Measurements from ENCODE around the gene PLA2G2E.
"Not testable (repeated sequence)": the region's sequence is repeated elsewhere in the genome, so short reads cannot be mapped to it uniquely, and the experiment has no call there.

PLA2G2E gene

DNA sequence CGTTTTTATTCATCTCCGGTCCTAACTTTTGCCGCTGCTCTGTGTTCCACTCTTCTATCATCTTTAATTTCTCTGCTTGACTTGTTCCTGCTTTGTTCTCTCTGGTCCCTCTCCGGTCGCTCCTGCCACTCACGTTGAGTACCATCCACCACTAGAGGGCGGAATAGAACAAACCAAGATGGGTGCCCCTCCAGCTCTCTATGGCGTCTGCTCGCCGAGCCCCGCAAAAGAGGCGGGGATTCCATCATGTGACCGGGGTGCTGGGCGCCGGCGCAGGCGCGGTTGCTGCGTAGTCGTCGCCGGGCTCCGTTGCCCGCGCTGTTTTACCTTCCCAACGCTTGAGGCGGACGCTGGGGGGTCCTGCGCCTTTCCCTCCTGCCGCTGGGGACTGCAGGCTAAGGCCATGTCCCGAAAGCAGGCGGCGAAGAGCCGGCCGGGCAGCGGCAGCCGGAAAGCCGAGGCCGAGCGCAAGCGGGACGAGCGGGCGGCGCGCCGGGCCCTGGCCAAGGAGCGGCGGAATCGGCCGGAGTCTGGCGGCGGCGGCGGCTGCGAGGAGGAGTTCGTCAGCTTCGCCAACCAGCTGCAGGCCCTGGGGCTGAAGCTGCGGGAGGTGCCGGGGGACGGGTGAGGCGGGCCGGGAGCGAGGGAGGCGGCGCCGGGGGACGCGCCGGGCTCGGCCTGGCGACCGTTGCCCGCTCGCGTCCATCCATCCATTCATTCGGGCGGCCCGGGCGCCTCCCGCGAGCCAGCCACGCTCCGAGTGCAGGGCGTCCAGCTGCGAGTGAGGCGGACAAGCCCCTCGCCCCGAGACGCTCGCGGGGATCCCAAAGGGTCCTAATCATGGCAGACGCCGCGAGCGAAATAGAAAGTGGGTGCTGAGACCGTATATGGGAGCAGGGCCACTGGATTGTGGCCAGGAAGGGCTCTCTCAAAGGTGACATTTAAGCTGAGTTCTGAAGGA lies 41.0 kb downstream of the PLA2G2E start, which contains the start of gene OTUD3:
Gene OTUD3 (plus strand): TSS at position 285 of the 961 bp plus-strand sequence. CDS start 119 bp downstream, at position 404.
- H2BK120ac ChIP-seq (ENCODE audit: insufficient read depth, low read length, poor library complexity): peak within 1 kb of the TSS; percentile 75
- H3K79me1 ChIP-seq (ENCODE audit: low read length): peaks cover 7% of the 10 kb centered on the region
- H3K79me2 ChIP-seq (ENCODE audit: control insufficient read depth, insufficient read depth, low read length, poor library complexity): peaks cover 10% of the 10 kb centered on the region
- no peak within 1 kb of the TSS for H3K23ac ChIP-seq (ENCODE audit: low read length)
- WGBS (ENCODE audit: extremely low coverage, insufficient coverage, insufficient read length): no CpG with 5 or more reads among the region's 97 CpGs
- DNase-seq: peak; percentile 96 to 100
- peak within 1 kb of the TSS; percentile 5 for H2BK12ac ChIP-seq (ENCODE audit: low read length)
- peak within 1 kb of the TSS; percentile 93 for H3K9ac ChIP-seq (ENCODE audit: low read length)
- H3K4me3 ChIP-seq (ENCODE audit: low read depth, low read length): peak within 1 kb of the TSS; percentile 90
- peak within 1 kb of the TSS; percentile 68 for H4K12ac ChIP-seq (ENCODE audit: low read depth, low read length)
- peak within 1 kb of the TSS; percentile 65 for H2AFZ ChIP-seq (ENCODE audit: insufficient read depth, low read length, poor library complexity)
- peak within 1 kb of the TSS; percentile 55 for H2AK5ac ChIP-seq (ENCODE audit: low read length)
- peak within 1 kb of the TSS; percentile 71 for H3K4me2 ChIP-seq (ENCODE audit: low read length)
- H3K27me3 ChIP-seq (ENCODE audit: insufficient read depth, low read length): no peaks in the 10 kb centered on the region
- peak within 1 kb of the TSS; percentile 88 for H3K27ac ChIP-seq (ENCODE audit: low read depth, low read length)
- H4K8ac ChIP-seq (ENCODE audit: low read depth, low read length): peak within 1 kb of the TSS; percentile 85
- H3K4me1 ChIP-seq (ENCODE audit: control insufficient read depth in 1 of 2, insufficient read depth in 2 of 2, low read length in 2 of 2): peaks cover 3 to 14% of the 10 kb centered on the region in 2 experiments
- H2BK5ac ChIP-seq (ENCODE audit: low read depth, low read length, poor library complexity): peak within 1 kb of the TSS; percentile 79
- H4K91ac ChIP-seq (ENCODE audit: low read depth, low read length): peak within 1 kb of the TSS; percentile 62
- H3K4ac ChIP-seq (ENCODE audit: low read depth, low read length): peak within 1 kb of the TSS; percentile 68
- H3K9me3 ChIP-seq (ENCODE audit: insufficient read depth, low read depth, low read length): no peaks in the 10 kb centered on the region
- H3K18ac ChIP-seq (ENCODE audit: low read length): peak within 1 kb of the TSS; percentile 86
- peaks cover 0 to 2% of the 10 kb centered on the region in 2 experiments for H3K36me3 ChIP-seq (ENCODE audit: control insufficient read depth in 1 of 2, insufficient read depth in 2 of 2, low read length in 2 of 2)
- peak within 1 kb of the TSS; percentile 72 for H3K14ac ChIP-seq (ENCODE audit: low read length)

DNA sequence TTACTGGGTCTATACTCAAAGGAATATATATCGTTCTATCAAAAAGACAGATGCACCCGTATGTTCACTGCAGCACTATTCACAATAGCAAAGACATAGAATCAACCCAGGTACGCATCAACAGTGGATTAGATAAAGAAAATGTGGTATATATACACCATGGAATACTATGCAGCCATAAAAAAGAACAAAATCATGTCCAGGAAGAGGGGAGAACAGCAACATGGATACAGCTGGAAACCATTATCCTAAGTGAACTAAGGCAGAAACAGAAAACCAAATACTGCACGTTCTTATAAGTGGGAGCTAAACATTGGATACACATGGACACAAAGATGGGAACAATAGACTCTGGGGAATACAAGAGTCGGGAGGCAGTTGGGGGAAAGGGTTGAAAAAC lies 42.6 kb downstream of the PLA2G2E start:
- H3K79me1 ChIP-seq (ENCODE audit: low read length); H3K36me3 ChIP-seq (ENCODE audit: control insufficient read depth in 1 of 2, insufficient read depth in 2 of 2, low read length in 2 of 2); H3K14ac ChIP-seq (ENCODE audit: low read length); H3K9me3 ChIP-seq (ENCODE audit: insufficient read depth, low read depth, low read length); H3K4me3 ChIP-seq (ENCODE audit: low read depth, low read length); H2BK120ac ChIP-seq (ENCODE audit: insufficient read depth, low read length, poor library complexity); H4K12ac ChIP-seq (ENCODE audit: low read depth, low read length); H3K4me2 ChIP-seq (ENCODE audit: low read length); H2AFZ ChIP-seq (ENCODE audit: insufficient read depth, low read length, poor library complexity); H3K27me3 ChIP-seq (ENCODE audit: insufficient read depth, low read length); H3K18ac ChIP-seq (ENCODE audit: low read length); H4K8ac ChIP-seq (ENCODE audit: low read depth, low read length); H4K91ac ChIP-seq (ENCODE audit: low read depth, low read length); H3K9ac ChIP-seq (ENCODE audit: low read length); H3K4ac ChIP-seq (ENCODE audit: low read depth, low read length); H2AK5ac ChIP-seq (ENCODE audit: low read length); H3K23ac ChIP-seq (ENCODE audit: low read length); H2BK12ac ChIP-seq (ENCODE audit: low read length); H2BK5ac ChIP-seq (ENCODE audit: low read depth, low read length, poor library complexity); H3K27ac ChIP-seq (ENCODE audit: low read depth, low read length): not testable (repeated sequence)
- H3K79me2 ChIP-seq (ENCODE audit: control insufficient read depth, insufficient read depth, low read length, poor library complexity): peaks cover 10% of the 10 kb centered on the region
- WGBS (ENCODE audit: extremely low coverage, insufficient coverage, insufficient read length): no CpG with 5 or more reads among the region's 5 CpGs
- H3K4me1 ChIP-seq (ENCODE audit: control insufficient read depth in 1 of 2, insufficient read depth in 2 of 2, low read length in 2 of 2): peaks cover 3 to 14% of the 10 kb centered on the region in 2 experiments
- DNase-seq: peak in 1 of 2 donors; percentile 6

GRCh38 chr1:19879661-19880060 lies 43.8 kb downstream of the PLA2G2E start:
- H2BK120ac ChIP-seq (ENCODE audit: insufficient read depth, low read length, poor library complexity): no peak overlapping the region
- peaks cover 7% of the 10 kb centered on the region for H3K79me1 ChIP-seq (ENCODE audit: low read length)
- no CpG with 5 or more reads among the region's 4 CpGs for WGBS (ENCODE audit: extremely low coverage, insufficient coverage, insufficient read length)
- H3K4me1 ChIP-seq (ENCODE audit: control insufficient read depth in 1 of 2, insufficient read depth in 2 of 2, low read length in 2 of 2): peaks cover 3 to 11% of the 10 kb centered on the region in 2 experiments
- H4K91ac ChIP-seq (ENCODE audit: low read depth, low read length): no peak overlapping the region
- no peak overlapping the region for H4K12ac ChIP-seq (ENCODE audit: low read depth, low read length)
- no peak overlapping the region for H3K4me3 ChIP-seq (ENCODE audit: low read depth, low read length)
- H3K9me3 ChIP-seq (ENCODE audit: insufficient read depth, low read depth, low read length): no peaks in the 10 kb centered on the region
- H2BK5ac ChIP-seq (ENCODE audit: low read depth, low read length, poor library complexity): no peak overlapping the region
- H2AFZ ChIP-seq (ENCODE audit: insufficient read depth, low read length, poor library complexity): no peak overlapping the region
- H4K8ac ChIP-seq (ENCODE audit: low read depth, low read length): no peak overlapping the region
- H3K36me3 ChIP-seq (ENCODE audit: control insufficient read depth in 1 of 2, insufficient read depth in 2 of 2, low read length in 2 of 2): no peaks in the 10 kb centered on the region
- H3K23ac ChIP-seq (ENCODE audit: low read length): no peak overlapping the region
- H3K9ac ChIP-seq (ENCODE audit: low read length): no peak overlapping the region
- no peaks in the 10 kb centered on the region for H3K27me3 ChIP-seq (ENCODE audit: insufficient read depth, low read length)
- no peak overlapping the region for H3K27ac ChIP-seq (ENCODE audit: low read depth, low read length)
- no peak overlapping the region for H3K4ac ChIP-seq (ENCODE audit: low read depth, low read length)
- H2BK12ac ChIP-seq (ENCODE audit: low read length): no peak overlapping the region
- H3K14ac ChIP-seq (ENCODE audit: low read length): no peak overlapping the region
- H3K18ac ChIP-seq (ENCODE audit: low read length): no peak overlapping the region
- peak in 1 of 2 donors; percentile 9 for DNase-seq
- no peak overlapping the region for H2AK5ac ChIP-seq (ENCODE audit: low read length)
- no peak overlapping the region for H3K4me2 ChIP-seq (ENCODE audit: low read length)
- peaks cover 10% of the 10 kb centered on the region for H3K79me2 ChIP-seq (ENCODE audit: control insufficient read depth, insufficient read depth, low read length, poor library complexity)

DNA sequence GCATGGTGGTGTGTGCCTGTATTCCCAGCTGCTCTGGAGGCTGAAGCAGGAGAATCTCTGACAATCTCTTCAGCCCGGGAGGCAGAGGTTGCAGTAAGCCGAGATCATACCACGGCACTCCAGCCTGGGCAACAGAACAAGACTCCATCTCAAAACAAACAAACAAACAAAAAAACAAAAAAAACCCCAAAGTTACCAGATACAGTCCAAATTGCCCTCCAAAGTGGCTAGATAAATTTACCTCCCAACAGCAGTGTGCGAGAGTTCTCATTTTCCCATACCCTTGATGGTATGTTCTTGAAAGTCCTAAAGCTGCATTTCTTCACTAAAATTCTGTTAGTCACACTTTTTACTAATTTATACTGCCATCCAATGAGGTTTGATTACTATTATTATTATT lies 44.2 kb downstream of the PLA2G2E start:
- Histone ChIP-seq H4K12ac (ENCODE audit: low read depth, low read length) (no peak overlapping the region), H3K4me3 (ENCODE audit: low read depth, low read length) (no peak overlapping the region), H3K27me3 (ENCODE audit: insufficient read depth, low read length) (no peaks in the 10 kb centered on the region), H3K14ac (ENCODE audit: low read length) (no peak overlapping the region), H3K18ac (ENCODE audit: low read length) (no peak overlapping the region), H4K8ac (ENCODE audit: low read depth, low read length) (no peak overlapping the region), H3K27ac (ENCODE audit: low read depth, low read length) (no peak overlapping the region), H2AFZ (ENCODE audit: insufficient read depth, low read length, poor library complexity) (no peak overlapping the region), H3K4me1 (ENCODE audit: control insufficient read depth in 1 of 2, insufficient read depth in 2 of 2, low read length in 2 of 2) (peaks cover 3 to 11% of the 10 kb centered on the region in 2 experiments), H3K4ac (ENCODE audit: low read depth, low read length) (no peak overlapping the region), H3K4me2 (ENCODE audit: low read length) (no peak overlapping the region), H2AK5ac (ENCODE audit: low read length) (no peak overlapping the region), H3K79me1 (ENCODE audit: low read length) (peaks cover 7% of the 10 kb centered on the region), H2BK5ac (ENCODE audit: low read depth, low read length, poor library complexity) (no peak overlapping the region), H3K23ac (ENCODE audit: low read length) (no peak overlapping the region), H2BK120ac (ENCODE audit: insufficient read depth, low read length, poor library complexity) (no peak overlapping the region), H2BK12ac (ENCODE audit: low read length) (no peak overlapping the region), H3K79me2 (ENCODE audit: control insufficient read depth, insufficient read depth, low read length, poor library complexity) (peaks cover 10% of the 10 kb centered on the region), H3K36me3 (ENCODE audit: control insufficient read depth in 1 of 2, insufficient read depth in 2 of 2, low read length in 2 of 2) (no peaks in the 10 kb centered on the region), H3K9me3 (ENCODE audit: insufficient read depth, low read depth, low read length) (no peaks in the 10 kb centered on the region), H3K9ac (ENCODE audit: low read length) (no peak overlapping the region), H4K91ac (ENCODE audit: low read depth, low read length) (no peak overlapping the region)
- no peak for DNase-seq
- no CpG with 5 or more reads among the region's 4 CpGs for WGBS (ENCODE audit: extremely low coverage, insufficient coverage, insufficient read length)
